Neural progenitor cell (in vitro differentiated cells): Measurements from ENCODE around the gene RHOA. TPM values are rescaled to one million over a fixed set of nuclear protein-coding genes. Genes with fewer than 3 reads are reported as not detected.

Experiments used
- DNase-seq: peaks from one replicate; pipeline ENCODE4 v3.0.0-alpha.2; 2016; ENCODE audit warnings: low spot score
- H2AFZ ChIP-seq: fragments of 200-600 bp; sonication (generic); replicated peaks from 2 replicates; pipeline ENCODE4 v1.6.1; 2016; ENCODE audit warnings: antibody characterized with exemption
- H3F3A ChIP-seq: fragments of 200-600 bp; sonication (generic); 2 replicates; pipeline ENCODE4 v1.6.1; 2016; ENCODE audit warnings: antibody characterized with exemption, low read depth
- H3K27ac ChIP-seq: fragments of 200-600 bp; sonication (generic); 2 replicates; pipeline ENCODE4 v1.5.1; 2016; ENCODE audit warnings: mild to moderate bottlenecking
- H3K27me3 ChIP-seq: fragments of 200-600 bp; sonication (generic); 2 replicates; pipeline ENCODE4 v1.6.1; 2016; ENCODE audit warnings: mild to moderate bottlenecking, moderate library complexity
- H3K36me3 ChIP-seq: fragments of 200-600 bp; sonication (generic); 2 replicates; pipeline ENCODE4 v1.5.1; 2016
- H3K4me1 ChIP-seq: fragments of 200-600 bp; sonication (generic); 2 replicates; pipeline ENCODE4 v1.6.1; 2016; ENCODE audit warnings: mixed run types
- H3K4me2 ChIP-seq: fragments of 200-600 bp; sonication (generic); 2 replicates; pipeline ENCODE4 v1.6.1; 2016
- H3K4me3 ChIP-seq: fragments of 200-600 bp; sonication (generic); 2 replicates; pipeline ENCODE4 v1.5.1; 2016
- H3K79me2 ChIP-seq: fragments of 200-600 bp; sonication (generic); 2 replicates; pipeline ENCODE4 v1.6.1; 2016; ENCODE audit warnings: low read depth
- H3K9ac ChIP-seq: fragments of 200-600 bp; sonication (generic); 2 replicates; pipeline ENCODE4 v1.6.1; 2016
- H3K9me3 ChIP-seq: fragments of 200-600 bp; sonication (generic); 2 replicates; pipeline ENCODE4 v1.5.1; 2016; ENCODE audit warnings: low read depth
- H4K20me1 ChIP-seq: fragments of 200-600 bp; sonication (generic); 2 replicates; pipeline ENCODE4 v1.6.1; 2016; ENCODE audit warnings: low read depth
- H3K27ac Mint-ChIP-seq: 3 replicates; pipeline ENCODE4 v1.8.0; 2021; ENCODE audit warnings: mixed read lengths
- H3K27me3 Mint-ChIP-seq: 2 replicates; pipeline ENCODE4 v1.8.0; 2022; ENCODE audit warnings: low read depth, mild to moderate bottlenecking, inconsistent platforms, moderate library complexity, mixed read lengths; ENCODE audit not compliant: insufficient read depth
- H3K36me3 Mint-ChIP-seq: 3 replicates; pipeline ENCODE4 v1.8.0; 2021; ENCODE audit warnings: mixed read lengths
- H3K4me1 Mint-ChIP-seq: 3 replicates; pipeline ENCODE4 v1.8.0; 2021; ENCODE audit warnings: mixed read lengths
- H3K4me3 Mint-ChIP-seq: 3 replicates; pipeline ENCODE4 v1.8.0; 2021; ENCODE audit warnings: mild to moderate bottlenecking, moderate library complexity, mixed read lengths
- H3K9me3 Mint-ChIP-seq: 3 replicates; pipeline ENCODE4 v1.8.0; 2020; ENCODE audit warnings: mixed read lengths
- CTCF ChIP-seq: fragments of 200-600 bp; sonication (generic); IDR thresholded peaks from 2 replicates; pipeline ENCODE4 v1.5.1; 2017; ENCODE audit warnings: antibody characterized with exemption, mild to moderate bottlenecking
- EZH2 ChIP-seq: fragments of 200-600 bp; sonication (generic); IDR thresholded peaks from 2 replicates; pipeline ENCODE4 v1.6.1; 2017; ENCODE audit warnings: antibody characterized with exemption, mild to moderate bottlenecking, moderate library complexity
- EZH2phosphoT487 ChIP-seq: fragments of 200-600 bp; sonication (generic); IDR thresholded peaks from 2 replicates; pipeline ENCODE4 v1.6.1; 2017; ENCODE audit warnings: antibody characterized with exemption
- total RNA-seq: library from RNA; depleted of rRNA; stranded (reverse); fragments of >200 nt; gene quantifications from 2 replicates; pipeline ENCODE4 v1.2.3, GENCODE V29; 2015; ENCODE audit warnings: low replicate concordance

Gene RHOA
- total RNA-seq, 1 donor from 2014 or later: 460 TPM

DNA sequence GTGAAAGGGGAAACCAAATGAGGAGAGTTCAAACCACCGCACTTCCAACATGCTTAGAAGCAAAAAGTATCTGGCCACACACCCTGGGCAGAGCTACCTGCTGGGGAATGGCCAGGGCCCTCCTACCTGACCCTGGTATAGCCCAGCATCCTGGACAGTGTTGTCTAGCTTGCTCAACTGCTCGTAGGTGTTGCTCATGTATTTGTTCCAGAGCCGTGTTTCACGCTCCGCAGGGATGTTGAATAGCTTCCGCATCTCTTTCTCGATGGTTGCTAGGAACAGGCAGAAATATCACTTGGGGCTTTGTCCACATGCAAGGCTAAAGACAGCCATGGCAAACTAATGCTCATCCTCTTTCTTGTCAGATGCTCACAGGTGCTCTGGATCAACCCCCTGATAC lies 87.0 kb downstream of the RHOA start:
- Histone ChIP-seq H3K4me1 (no peaks in the 10 kb centered on the region), H3K9ac (no peak overlapping the region), H3K27me3 (no peaks in the 10 kb centered on the region), H3K36me3 (no peaks in the 10 kb centered on the region), H3K4me2 (no peak overlapping the region), H2AFZ (no peak overlapping the region), H3K27ac (no peak overlapping the region), H3K79me2 (no peaks in the 10 kb centered on the region), H3K4me3 (no peak overlapping the region), H4K20me1 (no peaks in the 10 kb centered on the region), H3K9me3 (no peaks in the 10 kb centered on the region), H3F3A (no peaks in the 10 kb centered on the region)
- TF ChIP-seq EZH2phosphoT487 (no peak), EZH2 (no peak), CTCF (no peak)
- Mint-ChIP-seq H3K4me3 (no peak overlapping the region), H3K27me3 (no peaks in the 10 kb centered on the region), H3K36me3 (peaks cover 36% of the 10 kb centered on the region), H3K4me1 (no peaks in the 10 kb centered on the region), H3K9me3 (no peaks in the 10 kb centered on the region), H3K27ac (no peak overlapping the region)
- DNase-seq: no peak

DNA sequence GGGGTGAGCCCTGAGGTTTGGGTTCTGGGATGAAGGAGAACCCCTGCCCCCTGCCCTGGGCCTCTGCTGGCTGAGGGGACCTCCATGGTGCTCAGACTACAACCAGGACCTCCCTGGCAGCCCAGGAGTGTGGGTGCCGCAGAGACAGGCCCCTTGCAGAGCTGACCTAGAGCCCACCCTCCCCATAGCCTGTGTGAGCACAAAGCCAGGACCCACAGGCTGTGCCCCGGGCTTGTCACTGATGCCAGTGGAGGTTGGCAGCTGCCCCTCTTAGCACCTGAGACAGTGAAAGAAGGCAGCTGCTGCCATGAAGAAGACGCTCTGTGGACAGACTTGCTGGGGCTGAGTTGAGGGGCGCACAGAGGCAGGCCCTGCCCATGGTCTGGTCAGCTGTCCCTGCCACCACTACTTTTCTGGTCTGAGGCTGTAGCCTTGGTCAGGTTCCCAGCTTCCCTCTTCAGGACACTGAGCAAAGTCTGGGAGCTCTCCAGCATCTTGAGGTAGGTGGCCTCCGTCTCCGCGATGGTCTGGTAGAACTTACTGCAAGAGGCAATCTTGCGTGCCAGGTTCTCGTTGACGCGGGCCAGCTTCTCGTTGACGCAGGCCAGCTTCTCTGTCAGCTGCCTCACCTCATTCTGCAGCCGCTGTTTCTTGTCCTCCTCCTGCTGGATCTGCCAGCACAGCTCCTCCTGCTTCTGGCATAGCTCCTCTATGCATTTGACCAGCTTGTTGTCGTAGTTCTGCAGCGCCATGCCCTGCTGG lies 94.9 kb downstream of the RHOA start:
- no peak for TF ChIP-seq EZH2phosphoT487
- TF ChIP-seq CTCF: no peak
- no peak for TF ChIP-seq EZH2
- Mint-ChIP-seq H3K9me3 (no peaks in the 10 kb centered on the region), H3K27me3 (no peaks in the 10 kb centered on the region), H3K36me3 (peaks cover 14% of the 10 kb centered on the region), H3K27ac (no peak overlapping the region), H3K4me3 (no peak overlapping the region), H3K4me1 (no peaks in the 10 kb centered on the region)
- Histone ChIP-seq H3F3A (no peaks in the 10 kb centered on the region), H3K79me2 (no peaks in the 10 kb centered on the region), H3K27me3 (no peaks in the 10 kb centered on the region), H3K27ac (no peak overlapping the region), H3K4me3 (no peak overlapping the region), H3K36me3 (no peaks in the 10 kb centered on the region), H3K4me2 (no peak overlapping the region), H3K9ac (no peak overlapping the region), H4K20me1 (no peaks in the 10 kb centered on the region), H2AFZ (no peak overlapping the region), H3K9me3 (no peaks in the 10 kb centered on the region), H3K4me1 (no peaks in the 10 kb centered on the region)
- DNase-seq: no peak

DNA sequence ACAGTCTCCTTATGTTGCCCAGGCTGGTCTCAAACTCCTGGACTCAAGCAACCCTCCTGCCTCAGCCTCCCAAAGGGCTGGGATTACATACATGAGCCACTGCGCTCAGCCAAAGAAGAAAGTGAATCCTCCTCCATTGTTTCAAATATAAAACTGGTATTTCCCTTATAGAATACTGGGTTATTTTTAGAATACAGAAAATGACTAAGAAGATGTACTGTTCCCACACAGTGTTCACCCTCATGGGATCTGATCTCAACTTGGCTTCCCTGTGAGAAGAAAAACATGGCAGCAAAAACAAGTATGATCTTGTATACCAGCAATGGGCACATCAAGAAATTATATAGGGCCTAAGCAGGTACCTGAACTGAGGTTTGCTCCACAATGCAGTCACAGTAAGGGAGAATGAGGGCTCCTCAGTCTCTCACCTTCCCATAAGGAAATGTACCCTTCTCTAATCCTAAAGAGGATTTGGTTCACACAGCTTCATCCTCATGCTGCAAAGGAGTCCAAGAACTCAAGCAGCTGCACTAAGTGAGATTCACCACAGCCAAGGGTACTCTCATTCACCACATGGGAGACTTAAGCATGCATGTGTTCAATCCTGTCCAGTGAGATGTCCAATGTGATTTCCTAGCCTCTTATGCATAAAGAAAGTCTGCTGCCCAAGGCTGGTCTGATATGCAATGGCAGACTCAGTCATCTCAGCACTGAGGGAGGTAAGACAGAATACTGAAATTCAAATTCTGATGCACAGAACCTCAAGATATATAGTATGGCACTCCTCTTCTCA lies 97.7 kb downstream of the RHOA start:
- peaks cover 21% of the 10 kb centered on the region for H3K36me3 Mint-ChIP-seq
- H3K9ac ChIP-seq: no peak overlapping the region
- no peaks in the 10 kb centered on the region for H3K9me3 Mint-ChIP-seq
- H2AFZ ChIP-seq: no peak overlapping the region
- no peak overlapping the region for H3K4me3 Mint-ChIP-seq
- no peak overlapping the region for H3K4me3 ChIP-seq
- TF ChIP-seq EZH2phosphoT487: no peak
- TF ChIP-seq EZH2: no peak
- no peak for TF ChIP-seq CTCF
- no peaks in the 10 kb centered on the region for H3K27me3 Mint-ChIP-seq
- no peaks in the 10 kb centered on the region for H3K4me1 Mint-ChIP-seq
- no peaks in the 10 kb centered on the region for H3F3A ChIP-seq
- no peaks in the 10 kb centered on the region for H3K79me2 ChIP-seq
- H3K27me3 ChIP-seq: no peaks in the 10 kb centered on the region
- H3K9me3 ChIP-seq: no peaks in the 10 kb centered on the region
- H3K27ac Mint-ChIP-seq: no peak overlapping the region
- H3K4me2 ChIP-seq: no peak overlapping the region
- no peak overlapping the region for H3K27ac ChIP-seq
- H4K20me1 ChIP-seq: no peaks in the 10 kb centered on the region
- H3K36me3 ChIP-seq: no peaks in the 10 kb centered on the region
- no peaks in the 10 kb centered on the region for H3K4me1 ChIP-seq
- no peak for DNase-seq
